ENCODE measurements around the gene NOTUM.
"Not testable (repeated sequence)": the region's sequence is repeated elsewhere in the genome, so short reads cannot be mapped to it uniquely, and the experiment has no call there.

NOTUM gene

DNA sequence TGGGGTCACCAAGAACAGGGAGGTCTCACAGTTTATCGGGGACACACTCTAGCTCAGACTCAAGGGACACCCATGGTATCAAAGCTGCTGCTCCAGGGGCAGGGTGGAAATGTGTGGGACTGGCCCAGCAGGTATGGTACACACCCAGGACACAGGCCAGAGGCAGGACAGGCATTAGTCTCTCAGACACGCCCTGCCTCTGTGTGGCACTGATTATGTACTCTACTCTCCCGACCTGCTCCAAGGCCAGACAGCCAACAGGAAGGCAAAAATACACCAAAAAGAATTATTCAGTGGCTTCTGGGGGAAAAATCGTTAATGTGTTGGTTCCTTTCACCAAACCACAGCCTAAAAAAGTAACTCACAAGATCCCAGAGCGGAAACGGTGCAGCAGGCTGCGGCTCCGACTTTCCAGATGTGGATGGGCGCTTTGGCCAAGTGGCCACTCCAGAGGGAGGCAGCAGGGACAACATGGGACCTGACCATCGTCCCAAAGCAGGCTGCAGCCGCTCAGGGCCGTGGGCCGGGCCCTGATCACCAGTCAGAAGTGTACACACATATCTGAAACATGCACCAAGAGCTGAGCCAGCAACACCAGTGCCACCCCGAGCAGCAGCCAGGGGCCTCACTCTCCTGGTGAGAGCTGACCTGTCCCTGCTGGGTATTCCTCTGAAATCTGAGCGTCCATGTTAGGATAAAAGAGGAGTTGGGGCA is 42.0 kb downstream of the NOTUM start:
- Histone ChIP-seq H3K9me2 (replicated peaks; ENCODE audit: control insufficient read depth, low read length) (no peaks in the 10 kb centered on the region), H3K27me3 (ENCODE audit: control insufficient read depth, low read length) (no peaks in the 10 kb centered on the region), H3K79me2 (ENCODE audit: control insufficient read depth, low read length) (peaks cover 67% of the 10 kb centered on the region), H3K4me2 (ENCODE audit: low read length) (no peak overlapping the region), H3K4me1 (ENCODE audit: control insufficient read depth, low read length) (peaks cover 20% of the 10 kb centered on the region), H3K4me3 (ENCODE audit: low read length) (no peak overlapping the region), H3K9me3 (ENCODE audit: control insufficient read depth, insufficient read depth, low read length) (no peaks in the 10 kb centered on the region), H3F3A (ENCODE audit: control insufficient read depth, insufficient read depth) (peaks cover 4% of the 10 kb centered on the region; the same call in 1 of the 2 replicates), H4K20me1 (ENCODE audit: control insufficient read depth, insufficient read depth, low read depth, low read length) (peaks cover 23% of the 10 kb centered on the region; the same call in 1 of the 2 replicates), H3K36me3 (ENCODE audit: control insufficient read depth, low read length) (peaks cover 46% of the 10 kb centered on the region), H3K27ac (ENCODE audit: low read depth, low read length) (no peak overlapping the region)
- TF ChIP-seq, protein P1, sequence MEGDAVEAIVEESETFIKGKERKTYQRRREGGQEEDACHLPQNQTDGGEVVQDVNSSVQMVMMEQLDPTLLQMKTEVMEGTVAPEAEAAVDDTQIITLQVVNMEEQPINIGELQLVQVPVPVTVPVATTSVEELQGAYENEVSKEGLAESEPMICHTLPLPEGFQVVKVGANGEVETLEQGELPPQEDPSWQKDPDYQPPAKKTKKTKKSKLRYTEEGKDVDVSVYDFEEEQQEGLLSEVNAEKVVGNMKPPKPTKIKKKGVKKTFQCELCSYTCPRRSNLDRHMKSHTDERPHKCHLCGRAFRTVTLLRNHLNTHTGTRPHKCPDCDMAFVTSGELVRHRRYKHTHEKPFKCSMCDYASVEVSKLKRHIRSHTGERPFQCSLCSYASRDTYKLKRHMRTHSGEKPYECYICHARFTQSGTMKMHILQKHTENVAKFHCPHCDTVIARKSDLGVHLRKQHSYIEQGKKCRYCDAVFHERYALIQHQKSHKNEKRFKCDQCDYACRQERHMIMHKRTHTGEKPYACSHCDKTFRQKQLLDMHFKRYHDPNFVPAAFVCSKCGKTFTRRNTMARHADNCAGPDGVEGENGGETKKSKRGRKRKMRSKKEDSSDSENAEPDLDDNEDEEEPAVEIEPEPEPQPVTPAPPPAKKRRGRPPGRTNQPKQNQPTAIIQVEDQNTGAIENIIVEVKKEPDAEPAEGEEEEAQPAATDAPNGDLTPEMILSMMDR (IDR thresholded peaks at IDR 0.05; ENCODE audit: low read depth, low read length, poor library complexity, severe bottlenecking): no peak
- no peak for TF ChIP-seq EZH2phosphoT487 (IDR thresholded peaks at IDR 0.05; ENCODE audit: borderline replicate concordance, low read length)

DNA sequence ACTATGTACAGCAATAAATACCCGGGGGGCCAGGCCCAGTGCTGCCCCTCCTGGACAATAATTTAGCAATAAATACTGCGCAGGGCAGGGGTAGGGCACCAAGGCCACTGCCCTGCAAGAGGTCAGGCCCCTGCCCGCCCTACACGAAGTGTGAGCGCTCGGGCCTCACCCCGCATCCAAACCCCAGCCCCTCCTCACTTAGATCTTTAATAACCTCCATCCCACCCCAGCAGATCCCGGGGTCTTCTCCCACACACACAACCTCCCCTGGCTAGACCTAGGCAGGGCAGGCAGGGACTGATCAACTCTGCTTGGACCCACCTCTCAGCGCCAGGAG is 42.7 kb downstream of the NOTUM start:
- Histone ChIP-seq H3K4me2 (ENCODE audit: low read length) (peak overlapping the region; percentile 36), H3K79me2 (ENCODE audit: control insufficient read depth, low read length) (peaks cover 60% of the 10 kb centered on the region), H3K36me3 (ENCODE audit: control insufficient read depth, low read length) (peaks cover 53% of the 10 kb centered on the region), H4K20me1 (ENCODE audit: control insufficient read depth, insufficient read depth, low read depth, low read length) (peaks cover 23% of the 10 kb centered on the region; the same call in 1 of the 2 replicates), H3K4me3 (ENCODE audit: low read length) (peak overlapping the region; percentile 84; the same call in 1 of the 2 replicates), H3K4me1 (ENCODE audit: control insufficient read depth, low read length) (peaks cover 14% of the 10 kb centered on the region)
- not testable (repeated sequence) for H3K9me2 ChIP-seq (replicated peaks; ENCODE audit: control insufficient read depth, low read length); H3K27ac ChIP-seq (ENCODE audit: low read depth, low read length); H3K27me3 ChIP-seq (ENCODE audit: control insufficient read depth, low read length); H3K9me3 ChIP-seq (ENCODE audit: control insufficient read depth, insufficient read depth, low read length); H3F3A ChIP-seq (ENCODE audit: control insufficient read depth, insufficient read depth)

DNA sequence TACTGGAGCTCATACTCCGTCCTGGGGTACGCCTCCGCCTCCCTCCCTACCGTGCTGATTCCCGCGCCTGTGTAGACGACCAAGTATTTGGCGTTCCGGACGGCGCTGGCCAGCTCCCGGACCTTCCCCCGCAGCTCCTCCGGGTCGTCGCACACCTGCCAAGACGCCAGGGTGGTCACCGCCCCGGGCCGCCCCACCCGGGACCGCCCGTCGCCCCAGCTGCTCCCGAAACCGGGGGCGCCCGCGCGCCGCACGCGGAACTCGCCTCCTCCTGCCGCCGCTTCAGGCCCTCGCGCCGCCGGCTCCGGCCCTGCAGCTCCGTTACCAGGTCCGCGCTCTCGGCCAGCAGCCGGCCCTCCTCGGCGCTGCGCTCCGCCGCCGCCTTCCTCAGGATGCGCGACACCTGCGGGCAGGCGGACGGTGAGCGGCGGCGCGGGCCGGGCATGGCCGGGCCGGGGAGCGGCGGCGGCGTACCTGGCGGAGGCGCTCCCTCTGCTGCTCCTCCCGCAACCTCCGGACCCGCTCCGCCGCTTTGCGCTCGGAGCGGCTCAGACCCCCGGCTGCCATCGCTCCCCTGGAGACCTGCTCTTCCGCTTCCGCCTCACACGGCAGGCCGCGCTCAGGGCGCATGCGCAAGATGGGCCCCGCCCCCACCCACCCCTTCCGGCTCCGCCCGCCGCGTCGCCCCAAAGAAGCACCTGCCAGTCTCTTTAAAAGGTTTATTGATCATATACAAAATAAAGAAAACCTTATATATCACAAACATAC is 43.2 kb downstream of the NOTUM start, which contains the start of gene SIRT7:
SIRT7 (minus strand) TSS at position 612 of the 768 bp plus-strand sequence; CDS start at position 567, 45 bp downstream.
- Histone ChIP-seq H3K4me2 (ENCODE audit: low read length) (peak within 1 kb of the TSS; percentile 96), H3K4me1 (ENCODE audit: control insufficient read depth, low read length) (peaks cover 14% of the 10 kb centered on the region), H4K20me1 (ENCODE audit: control insufficient read depth, insufficient read depth, low read depth, low read length) (peaks cover 23% of the 10 kb centered on the region; the same call in 1 of the 2 replicates), H3K9me3 (ENCODE audit: control insufficient read depth, insufficient read depth, low read length) (no peaks in the 10 kb centered on the region), H3K79me2 (ENCODE audit: control insufficient read depth, low read length) (peaks cover 56% of the 10 kb centered on the region), H3K27ac (ENCODE audit: low read depth, low read length) (0 out of 2 replicates have a peak within 1 kb of the TSS, but pooled peaks have one; percentile 11), H3K27me3 (ENCODE audit: control insufficient read depth, low read length) (no peaks in the 10 kb centered on the region), H3K9me2 (replicated peaks; ENCODE audit: control insufficient read depth, low read length) (no peaks in the 10 kb centered on the region), H3K36me3 (ENCODE audit: control insufficient read depth, low read length) (peaks cover 58% of the 10 kb centered on the region), H3K4me3 (ENCODE audit: low read length) (peak within 1 kb of the TSS; percentile 84), H3F3A (ENCODE audit: control insufficient read depth, insufficient read depth) (peaks cover 8% of the 10 kb centered on the region)
- TF ChIP-seq EZH2phosphoT487 (IDR thresholded peaks at IDR 0.05; ENCODE audit: borderline replicate concordance, low read length): no peak

DNA sequence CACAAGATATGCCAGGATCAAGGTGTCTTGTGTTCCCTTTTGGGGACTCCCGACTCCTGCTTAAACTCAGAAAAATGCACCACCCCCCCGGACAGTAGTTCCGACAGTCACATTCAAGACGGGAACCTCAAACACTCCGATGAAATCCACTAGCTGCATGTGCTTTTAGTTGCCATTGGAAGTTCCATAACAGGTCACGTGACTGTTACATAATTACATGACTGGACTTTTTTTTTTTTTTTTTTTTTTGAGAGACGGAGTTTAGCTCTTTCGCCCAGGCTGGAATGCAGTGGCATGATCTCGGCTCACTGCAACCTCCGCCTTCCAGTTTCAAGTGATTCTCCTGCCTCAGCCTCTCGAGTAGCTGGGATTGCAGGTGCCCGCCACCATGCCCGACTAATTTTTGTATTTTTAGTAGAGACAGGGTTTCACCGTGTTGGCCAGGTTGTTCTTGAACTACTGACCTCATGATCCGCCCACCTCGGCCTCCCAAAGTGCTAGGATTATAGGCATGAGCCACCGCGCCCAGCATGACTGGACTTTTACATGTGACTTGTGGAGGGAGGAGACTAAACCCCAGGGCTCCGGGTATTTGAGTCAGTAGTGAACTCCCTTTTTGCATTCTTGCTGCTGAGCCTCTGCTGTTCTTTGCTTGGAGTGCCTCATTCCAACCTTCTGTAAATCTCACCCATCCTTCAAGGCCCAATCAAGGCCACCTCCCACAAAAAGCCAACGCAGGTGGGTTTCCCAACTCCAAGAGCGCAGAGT is 44.6 kb downstream of the NOTUM start:
- H3K36me3 ChIP-seq (ENCODE audit: control insufficient read depth, low read length): peaks cover 67% of the 10 kb centered on the region
- no peaks in the 10 kb centered on the region for H3K9me3 ChIP-seq (ENCODE audit: control insufficient read depth, insufficient read depth, low read length)
- peaks cover 48% of the 10 kb centered on the region for H3K79me2 ChIP-seq (ENCODE audit: control insufficient read depth, low read length)
- H3K27me3 ChIP-seq (ENCODE audit: control insufficient read depth, low read length): no peaks in the 10 kb centered on the region
- peaks cover 11% of the 10 kb centered on the region for H3F3A ChIP-seq (ENCODE audit: control insufficient read depth, insufficient read depth)
- TF ChIP-seq, protein P1 (IDR thresholded peaks at IDR 0.05; ENCODE audit: low read depth, low read length, poor library complexity, severe bottlenecking): no peak
- no peak overlapping the region for H3K27ac ChIP-seq (ENCODE audit: low read depth, low read length)
- H3K4me2 ChIP-seq (ENCODE audit: low read length): peak overlapping the region; percentile 96
- H3K9me2 ChIP-seq (replicated peaks; ENCODE audit: control insufficient read depth, low read length): no peaks in the 10 kb centered on the region
- H3K4me3 ChIP-seq (ENCODE audit: low read length): peak overlapping the region; percentile 84
- H3K4me1 ChIP-seq (ENCODE audit: control insufficient read depth, low read length): peaks cover 20% of the 10 kb centered on the region
- peaks cover 23% of the 10 kb centered on the region; the same call in 1 of the 2 replicates for H4K20me1 ChIP-seq (ENCODE audit: control insufficient read depth, insufficient read depth, low read depth, low read length)
